HepG2 (cell line): ENCODE measurements around the gene ZRANB2. TPM values are rescaled to one million over a fixed set of nuclear protein-coding genes. Genes with fewer than 3 reads are reported as not detected.

Source experiments
- CENPBD1 ChIP-seq: sonication (generic); formaldehyde crosslinking; IDR thresholded peaks from 2 replicates; pipeline ENCODE4 v1.8.0; 2022; ENCODE audit warnings: missing genetic modification reagents, low read depth, mild to moderate bottlenecking, borderline replicate concordance
- CSRNP2 ChIP-seq: sonication (generic); formaldehyde crosslinking; conservative IDR thresholded peaks from 2 replicates; pipeline ENCODE4 v1.8.0; 2022; ENCODE audit warnings: low read depth, missing genetic modification reagents
- CTCF ChIP-seq: sonication (generic); formaldehyde crosslinking; IDR thresholded peaks from 2 replicates; pipeline ENCODE4 v1.5.0; 2020; ENCODE audit warnings: mild to moderate bottlenecking, missing genetic modification reagents, moderate library complexity
- HNF1A ChIP-seq, 2 experiments: sonication (generic) in 1 of 2; formaldehyde crosslinking in 1 of 2; IDR thresholded peaks; 2 replicates each; pipeline versions ENCODE4 v1.4.0 to v1.6.1; 2016 to 2020; ENCODE audit warnings: borderline replicate concordance in 1 of 2, low read depth in 1 of 2, mild to moderate bottlenecking in 1 of 2, missing genetic modification reagents in 1 of 2
- MYC ChIP-seq: sonication (generic); formaldehyde crosslinking; IDR thresholded peaks from 2 replicates; pipeline ENCODE4 v1.9.0; 2021; ENCODE audit warnings: missing genetic modification reagents, borderline replicate concordance
- NFKBIZ ChIP-seq: IDR thresholded peaks from 2 replicates; pipeline ENCODE4 v1.6.1; 2018; ENCODE audit warnings: missing genetic modification reagents, missing compliant biosample characterization
- RBFOX2 ChIP-seq: fragments of 200-400 bp; formaldehyde crosslinking; IDR thresholded peaks from 2 replicates; pipeline ENCODE4 v1.6.1; 2017; ENCODE audit warnings: low read depth, mild to moderate bottlenecking, low read length
- SIN3A ChIP-seq: IDR thresholded peaks from 2 replicates; pipeline ENCODE4 v1.6.1; 2011; ENCODE audit warnings: low read depth, mild to moderate bottlenecking, control low read depth, low read length, borderline replicate concordance
- ZIK1 ChIP-seq: sonication (generic); formaldehyde crosslinking; IDR thresholded peaks from 2 replicates; pipeline ENCODE4 v1.5.0; 2020; ENCODE audit warnings: mild to moderate bottlenecking, low read depth, missing genetic modification reagents, borderline replicate concordance
- ZNF18 ChIP-seq: sonication (generic); formaldehyde crosslinking; IDR thresholded peaks from 2 replicates; pipeline ENCODE4 v1.8.0; 2022; ENCODE audit warnings: mild to moderate bottlenecking, missing genetic modification reagents; ENCODE audit not compliant: insufficient replicate concordance
- ZNF512 ChIP-seq: sonication (generic); formaldehyde crosslinking; IDR thresholded peaks from 2 replicates; pipeline ENCODE4 v1.4.0; 2020; ENCODE audit warnings: mild to moderate bottlenecking, missing genetic modification reagents
- ZNF792 ChIP-seq: IDR thresholded peaks from 2 replicates; pipeline ENCODE4 v1.6.1; 2016
- ZNF878 ChIP-seq: sonication (generic); formaldehyde crosslinking; IDR thresholded peaks from 2 replicates; pipeline ENCODE4 v1.8.1; 2023; ENCODE audit warnings: mild to moderate bottlenecking, missing genetic modification reagents, moderate library complexity
- ZNF891 ChIP-seq: sonication (generic); formaldehyde crosslinking; IDR thresholded peaks from 2 replicates; pipeline ENCODE4 v1.5.0; 2020; ENCODE audit warnings: mild to moderate bottlenecking, missing genetic modification reagents
- polyA plus RNA-seq, 8 experiments: library from polyadenylated mRNA; depleted of rRNA in 3 of 8; stranded (reverse) in 7 of 8; unstranded in 1 of 8; fragments of >200 nt; fragmentation: Illumina TruSeq in 4 of 8; extraction: Trizol in 4 of 8; gene quantifications; 2 replicates each; pipeline versions ENCODE4 v1.2.1 to v1.2.3, GENCODE V29; 2011 to 2016; ENCODE audit warnings: low read depth in 4 of 8, missing spikeins in 1 of 8, mixed read lengths in 1 of 8; ENCODE audit not compliant: insufficient read depth in 1 of 8
- total RNA-seq, 5 experiments: library from RNA; depleted of rRNA; stranded (reverse); fragments of >200 nt; fragmentation: Illumina TruSeq; extraction: Trizol; gene quantifications; 2 replicates each; pipeline ENCODE4 v1.2.3, GENCODE V29; 2016; ENCODE audit warnings: low read depth in 1 of 5

Gene ZRANB2
- total and polyA plus RNA-seq, 2 of the 13 experiments (the other 11 are each of a cell fraction or from before 2014, with no cell fraction given): 43.0 to 45.4 TPM

- TF ChIP-seq ZNF512 (CRISPR knock-in tag): no peak
- peak; percentile 26; the same call in 1 of the 2 replicates for TF ChIP-seq ZNF792
- peak; percentile 75 for TF ChIP-seq CTCF (CRISPR knock-in tag)
- TF ChIP-seq CENPBD1 (CRISPR knock-in tag): no peak
- no peak for TF ChIP-seq ZIK1 (CRISPR knock-in tag)
- TF ChIP-seq MYC (CRISPR knock-in tag): peak; percentile 39; the same call in 1 of the 2 replicates
- TF ChIP-seq ZNF891 (CRISPR knock-in tag): peak; percentile 47; the same call in 1 of the 2 replicates
- TF ChIP-seq HNF1A (IDR thresholded peaks at IDR 0.05; ENCODE audit: low read depth): 0 out of 2 replicates have a peak, but pooled peaks have one; percentile 35
- TF ChIP-seq HNF1A (CRISPR knock-in tag; IDR thresholded peaks at IDR 0.05; ENCODE audit: borderline replicate concordance): no peak
- no peak for TF ChIP-seq ZNF18 (CRISPR knock-in tag)
- TF ChIP-seq NFKBIZ (CRISPR knock-in tag): peak; percentile 40; the same call in 1 of the 2 replicates
- TF ChIP-seq CSRNP2 (CRISPR knock-in tag): no peak
- TF ChIP-seq ZNF878 (CRISPR knock-in tag): no peak
- peak; percentile 67 for TF ChIP-seq RBFOX2
- TF ChIP-seq SIN3A: 0 out of 2 replicates have a peak, but pooled peaks have one; percentile 84
Measured at GRCh38 chr1:71080739-71081696, at the start of gene ZRANB2 (continued).
